GM21717 (cell line): ENCODE data around the gene CRTC2.
"Not testable (repeated sequence)": the region's sequence is repeated elsewhere in the genome, so short reads cannot be mapped to it uniquely, and the experiment has no call there.

Experiments
- ATAC-seq: cut with Tn5 transposase; IDR thresholded peaks from one replicate; pipeline ENCODE4 v1.9.1; 2021; ENCODE audit warnings: mild to moderate bottlenecking, moderate library complexity; ENCODE audit not compliant: unreplicated experiment

The CRTC2 gene

DNA sequence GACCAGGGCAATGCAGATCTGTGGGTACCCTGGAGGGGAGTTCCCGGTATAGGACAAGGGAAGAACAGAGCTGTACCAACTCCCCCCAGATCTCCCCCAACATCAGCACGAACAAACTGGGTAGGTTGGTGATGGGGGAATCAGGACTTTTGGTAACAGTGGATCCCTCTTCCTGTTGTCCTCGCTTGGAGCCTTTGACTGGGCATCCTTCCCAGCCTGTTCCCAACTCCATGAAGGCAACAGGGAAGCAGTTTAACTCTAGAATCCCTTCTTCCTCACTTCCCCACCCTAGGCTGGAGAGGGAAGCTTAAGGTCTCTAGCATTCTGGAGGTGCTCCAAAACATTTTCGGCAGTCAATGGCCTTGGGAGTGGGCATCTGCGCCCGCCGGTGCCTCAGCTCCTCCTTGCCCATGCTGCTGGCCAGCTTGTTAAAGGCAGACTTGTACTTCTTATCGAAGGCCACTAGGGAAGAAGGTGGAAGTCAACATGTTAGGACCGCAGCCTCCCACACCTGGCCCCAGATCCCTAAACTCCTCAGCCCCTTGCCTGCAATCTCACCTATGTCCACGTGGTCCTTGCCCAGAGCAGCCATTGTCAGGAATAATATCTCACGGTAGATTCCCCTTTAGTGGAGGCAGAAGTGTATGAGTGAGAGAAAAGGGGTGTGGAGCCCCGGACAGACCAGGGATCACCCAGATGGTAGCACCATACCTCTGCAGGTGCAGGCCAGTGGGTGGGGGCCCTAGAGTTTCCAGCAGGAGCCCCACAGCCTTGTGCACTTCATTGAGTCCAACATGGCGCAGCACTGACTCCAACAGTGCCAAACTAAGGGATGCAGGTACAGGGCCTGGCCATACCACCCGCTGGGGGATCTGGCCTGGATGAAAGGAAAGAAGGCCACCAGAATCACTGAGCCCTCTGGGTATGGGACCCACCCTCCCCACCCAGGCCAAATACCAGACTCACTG is 28.1 kb downstream of the CRTC2 start:
- ATAC-seq = no peak

GRCh38 chr1:153929426-153929825 is 29.0 kb downstream of the CRTC2 start:
- no peak for ATAC-seq

DNA sequence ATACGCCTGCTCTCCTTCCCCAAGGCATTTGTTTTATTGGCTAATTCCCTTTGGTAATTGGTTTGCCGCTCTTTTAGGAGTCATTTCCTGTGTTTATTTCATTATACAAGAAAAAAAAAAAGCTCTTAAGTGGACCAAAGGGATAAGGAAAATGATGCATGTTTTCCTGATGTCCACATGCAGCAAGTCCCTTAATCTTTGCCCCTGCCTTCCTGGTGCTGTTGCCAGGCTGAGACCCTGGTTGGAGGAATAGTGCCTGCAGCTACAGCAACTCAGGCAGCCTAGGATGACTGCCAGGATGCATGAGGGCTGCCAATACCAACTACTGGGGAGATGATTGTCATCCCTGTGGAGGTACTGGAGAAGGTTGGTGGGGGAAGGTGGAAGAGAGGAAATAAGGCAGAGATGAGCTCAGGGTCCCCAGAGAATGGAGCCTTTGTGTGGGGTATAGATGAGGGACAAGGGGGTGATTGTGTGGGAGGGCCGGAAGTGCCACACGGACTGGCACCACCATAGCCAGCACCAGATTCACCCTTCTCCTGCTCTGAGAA is 29.5 kb downstream of the CRTC2 start:
- ATAC-seq = no peak

- no peak for ATAC-seq
Measured at GRCh38 chr1:153928245-153928644, 30.2 kb downstream of the CRTC2 start.

- ATAC-seq = no peak
Measured at GRCh38 chr1:153926405-153926804, 32.0 kb downstream of the CRTC2 start.

- ATAC-seq = peak; percentile 93
Measured at GRCh38 chr1:153922972-153923925, 35.2 kb downstream of the CRTC2 start, which contains the start of gene GATAD2B. Gene GATAD2B, minus strand, starts transcription at chr1:153922972. Its CDS starts 94,625 bp downstream, at chr1:153828347.

- ATAC-seq = peak; percentile 32
Measured at GRCh38 chr1:153922076-153922971, 36.1 kb downstream of the CRTC2 start.

DNA sequence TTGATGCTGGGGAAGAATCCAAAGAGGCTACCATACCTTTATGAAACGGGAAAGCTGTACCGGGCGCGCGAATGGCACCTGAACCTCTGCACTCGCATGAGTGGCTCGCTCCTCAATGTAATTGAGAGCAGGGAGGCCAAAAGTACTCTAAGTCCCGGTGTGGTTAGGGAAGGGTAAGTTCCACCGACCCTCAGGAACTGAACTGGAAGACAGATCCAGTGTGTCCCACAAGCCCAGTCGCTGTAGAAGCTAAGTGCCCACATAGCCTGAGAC is 36.7 kb downstream of the CRTC2 start:
- ATAC-seq = no peak

DNA sequence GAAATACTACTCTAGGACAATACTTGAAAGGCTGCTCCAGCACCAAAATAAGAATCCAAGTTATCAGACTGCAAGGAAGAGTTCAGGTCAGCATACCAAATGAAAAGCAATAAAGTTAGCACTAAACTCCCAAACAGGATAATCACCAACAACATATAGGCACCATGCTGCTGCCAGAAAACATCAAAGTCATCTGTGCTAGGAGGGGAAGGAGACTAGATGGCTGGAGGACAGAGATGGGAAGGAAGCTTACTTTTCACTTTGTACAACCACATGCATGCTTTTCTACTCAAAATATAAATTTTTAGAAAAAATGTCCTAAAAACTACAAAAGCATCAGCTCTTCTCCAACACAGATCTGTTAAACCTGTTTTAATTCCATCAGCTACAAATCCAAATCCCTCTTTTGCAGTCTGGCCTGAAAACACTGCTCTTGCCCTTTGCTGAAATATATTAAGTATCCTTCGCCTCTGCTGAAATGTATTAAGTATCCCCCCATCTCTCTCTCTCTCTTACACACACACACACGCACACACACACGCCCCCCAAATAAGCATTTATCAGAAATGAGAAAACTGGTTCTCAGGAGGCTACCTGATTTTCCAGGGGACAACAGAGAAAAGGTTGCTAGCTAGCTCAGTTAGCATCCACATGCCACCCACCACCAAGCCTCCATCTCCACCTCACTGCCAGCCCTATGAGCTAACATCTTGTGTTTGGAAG is 37.2 kb downstream of the CRTC2 start:
- no peak for ATAC-seq

DNA sequence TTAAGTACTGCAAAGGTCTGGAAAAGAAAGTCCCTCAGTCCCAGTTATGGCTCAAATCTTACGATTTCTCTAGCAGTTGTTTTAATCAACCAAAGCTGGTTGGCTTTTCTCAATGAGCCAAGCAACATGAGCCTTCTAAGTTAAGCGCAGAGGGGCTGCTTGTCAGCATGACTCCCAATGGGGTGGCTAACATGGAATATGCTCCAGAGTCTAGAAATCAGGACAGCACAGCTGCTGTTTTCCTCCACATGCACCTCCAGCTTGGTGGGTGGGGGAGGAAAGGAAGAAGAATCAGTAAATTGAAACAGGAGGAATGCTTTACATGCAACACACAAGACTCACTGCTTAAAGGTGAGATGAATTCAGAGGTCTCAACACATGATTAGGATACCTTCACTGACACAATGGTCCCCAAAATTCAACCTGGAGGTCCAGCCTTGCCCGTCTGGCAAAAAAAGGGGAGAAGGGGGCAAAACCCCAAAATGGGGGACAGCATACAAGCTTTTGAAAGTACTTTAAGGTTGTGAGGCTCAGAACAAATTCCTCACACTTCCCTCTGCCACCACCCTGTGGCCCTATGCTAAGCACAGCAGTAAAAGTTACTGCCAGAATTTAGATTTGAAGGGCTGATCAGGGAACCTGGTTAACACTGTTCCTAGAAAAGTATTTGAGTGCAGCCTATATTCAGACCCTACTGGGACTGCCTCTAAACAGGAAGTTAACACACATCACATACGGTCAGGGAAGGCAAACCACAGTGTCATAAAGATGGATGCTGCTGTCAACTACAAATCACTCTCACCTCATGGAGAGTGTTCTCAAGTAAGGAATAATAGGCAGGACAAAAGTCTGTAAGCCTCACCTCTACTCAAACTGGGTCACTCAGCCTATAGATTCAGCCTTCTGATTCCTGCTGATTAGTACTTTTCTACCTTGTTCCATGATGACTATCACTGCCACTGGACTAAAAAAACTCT is 38.2 kb downstream of the CRTC2 start:
- no peak for ATAC-seq

DNA sequence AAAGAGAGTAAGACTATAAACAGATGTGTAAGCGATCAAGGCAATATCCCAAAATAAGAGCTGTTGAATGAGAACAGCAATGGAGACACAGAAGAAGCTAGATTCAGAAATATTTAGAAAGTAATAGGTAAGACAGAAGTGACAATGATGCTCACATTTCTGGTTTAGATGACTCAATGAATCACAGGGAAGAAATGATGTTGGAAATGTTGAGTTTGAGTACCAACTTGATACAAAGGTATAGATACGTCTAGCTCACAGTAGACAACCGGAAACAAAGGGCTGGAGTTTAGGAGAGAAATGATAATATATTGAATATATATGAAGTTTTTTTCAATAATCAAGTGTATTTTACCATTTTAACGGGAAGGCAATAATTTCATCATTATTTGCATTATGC is 42.1 kb downstream of the CRTC2 start:
- no peak for ATAC-seq

GRCh38 chr1:153912349-153912748 is 46.1 kb downstream of the CRTC2 start:
- no peak for ATAC-seq

DNA sequence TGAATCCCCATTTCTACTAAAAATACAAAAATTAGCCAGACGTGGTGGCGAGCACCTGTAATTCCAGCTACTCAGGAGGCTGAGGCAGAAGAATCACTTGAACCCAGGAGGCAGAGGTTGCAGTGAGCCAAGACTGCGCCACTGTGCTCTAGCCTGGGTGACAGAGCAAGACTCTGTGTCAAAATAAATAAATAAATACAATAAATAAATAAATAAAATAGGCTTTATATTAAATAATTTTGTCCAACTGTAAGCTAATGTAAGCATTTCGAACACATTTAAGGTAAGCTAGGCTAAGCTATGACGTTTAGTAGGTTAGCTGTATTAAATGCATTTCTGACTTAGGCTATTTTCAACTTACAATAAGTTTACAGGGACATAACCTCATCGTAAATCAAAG is 47.9 kb downstream of the CRTC2 start:
- ATAC-seq = not testable (repeated sequence)

GRCh38 chr1:153908071-153908470 is 50.3 kb downstream of the CRTC2 start:
- ATAC-seq = no peak

- ATAC-seq = no peak
Measured at GRCh38 chr1:153907134-153907533, 51.3 kb downstream of the CRTC2 start.

DNA sequence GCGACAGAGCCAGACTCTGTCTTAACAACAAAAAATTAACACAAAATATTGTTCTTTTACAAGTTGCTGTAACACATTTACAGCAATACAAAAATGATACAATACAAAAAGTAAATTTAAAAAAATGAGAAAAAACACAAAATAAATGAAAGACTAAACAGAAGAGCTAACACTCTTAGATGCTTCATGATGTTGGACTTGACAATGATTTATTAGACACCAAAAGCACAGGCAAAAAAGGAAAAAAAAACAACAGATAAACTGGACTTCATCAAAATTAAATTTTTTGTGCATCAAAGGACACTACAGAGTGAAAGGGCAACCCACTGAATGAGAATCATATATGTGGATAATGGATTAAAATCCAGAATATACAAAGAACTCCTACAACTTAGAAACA is 52.0 kb downstream of the CRTC2 start:
- ATAC-seq = no peak

GRCh38 chr1:153905908-153906307 is 52.5 kb downstream of the CRTC2 start:
- not testable (repeated sequence) for ATAC-seq

DNA sequence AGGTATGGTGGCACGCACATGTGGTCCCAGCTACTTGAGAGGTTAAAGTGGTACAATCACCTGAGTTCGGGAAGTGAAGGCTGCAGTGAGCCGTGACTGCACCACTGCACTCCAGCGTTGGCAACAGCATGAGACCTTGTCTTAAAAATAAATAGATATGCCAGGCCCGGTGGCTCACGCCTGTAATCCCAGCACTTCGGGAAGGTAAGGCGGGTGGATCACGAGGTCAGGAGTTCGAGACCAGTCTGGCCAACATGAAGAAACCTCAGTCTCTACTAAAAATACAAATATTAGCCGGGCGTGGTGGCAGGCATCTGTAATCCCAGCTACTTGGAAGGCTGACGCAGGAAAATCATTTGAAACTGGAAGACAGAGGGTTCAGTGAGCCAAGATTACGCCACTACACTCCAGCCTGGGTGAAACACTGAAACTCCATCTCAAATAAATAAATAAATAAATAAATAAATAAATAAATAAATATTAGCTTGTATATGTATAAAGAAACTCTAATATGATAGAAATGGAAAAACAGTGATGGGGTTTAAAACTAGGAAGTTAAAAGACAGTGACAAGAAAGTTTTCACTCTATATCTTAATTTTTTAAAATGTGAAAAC is 54.5 kb downstream of the CRTC2 start:
- no peak for ATAC-seq
